IMR-90 (cell line): Measurements from ENCODE around the gene NOX3. TPM values are rescaled to one million over a fixed set of nuclear protein-coding genes. Genes with fewer than 3 reads are reported as not detected.

Experiments
- ATAC-seq: fragments of 200-7000 bp; cut with Tn5 transposase; 2 replicates; pipeline ENCODE4 v1.9.1; 2020; ENCODE audit warnings: low read depth, mild to moderate bottlenecking, moderate library complexity
- BruUV-seq: library from RNA; stranded (reverse); fragments of 400-500 nt; replicated peaks from 2 replicates; lab custom pipeline; 2021; lab: Mats Ljungman, UMichigan
- CTCF ChIA-PET: fragments of 300-600 bp; formaldehyde crosslinking; extraction: SDS; loops from one replicate; lab custom pipeline; 2021; ENCODE audit warnings: antibody characterized with exemption; lab: Yijun Ruan, JAX
- POLR2A ChIA-PET: fragments of 300-600 bp; sonication (Branson Sonifier 250); formaldehyde crosslinking; loops from one replicate; lab custom pipeline; 2022; ENCODE audit warnings: antibody characterized with exemption; ENCODE audit not compliant: unreplicated experiment; lab: Charles Lee
- DNase-seq: peaks from one replicate; pipeline ENCODE4 v3.0.0; 2013
- H2AFZ ChIP-seq: replicated peaks from 2 replicates; pipeline ENCODE3; 2013; ENCODE audit warnings: low read length, mild to moderate bottlenecking; ENCODE audit not compliant: poor library complexity
- H2AK5ac ChIP-seq: 2 replicates; pipeline ENCODE4 v1.6.1; 2013; ENCODE audit warnings: low read depth, low read length, inconsistent platforms
- H2AK9ac ChIP-seq: replicated peaks from 2 replicates; pipeline ENCODE3; 2013; ENCODE audit warnings: mild to moderate bottlenecking, low read depth, low read length, moderate library complexity; ENCODE audit not compliant: poor library complexity
- H2BK120ac ChIP-seq: 2 replicates; pipeline ENCODE4 v1.6.1; 2013; ENCODE audit warnings: low read depth, low read length, inconsistent platforms
- H2BK15ac ChIP-seq: 3 replicates; pipeline ENCODE4 v1.6.1; 2013; ENCODE audit warnings: low read depth, low read length, inconsistent platforms
- H2BK20ac ChIP-seq: 2 replicates; pipeline ENCODE4 v1.6.1; 2013; ENCODE audit warnings: low read depth, mild to moderate bottlenecking, inconsistent platforms, low read length, moderate library complexity
- H2BK5ac ChIP-seq: 2 replicates; pipeline ENCODE4 v1.6.1; 2013; ENCODE audit warnings: mild to moderate bottlenecking, low read depth, low read length, inconsistent platforms; ENCODE audit not compliant: poor library complexity, severe bottlenecking
- H3K14ac ChIP-seq: replicated peaks from 2 replicates; pipeline ENCODE4 v1.6.1; 2013; ENCODE audit warnings: low read depth, low read length, inconsistent platforms
- H3K18ac ChIP-seq: 2 replicates; pipeline ENCODE4 v1.6.1; 2013; ENCODE audit warnings: low read depth, low read length, control low read depth
- H3K23ac ChIP-seq: 2 replicates; pipeline ENCODE4 v1.6.1; 2013; ENCODE audit warnings: low read depth, low read length, inconsistent platforms
- H3K27ac ChIP-seq: 2 replicates; pipeline ENCODE4 v1.5.1; 2013; ENCODE audit warnings: mild to moderate bottlenecking, control low read depth, low read length; ENCODE audit not compliant: insufficient read depth
- H3K27me3 ChIP-seq: 2 replicates; pipeline ENCODE4 v1.6.1; 2013; ENCODE audit warnings: low read length; ENCODE audit not compliant: control insufficient read depth, insufficient read depth
- H3K36me3 ChIP-seq: 2 replicates; pipeline ENCODE4 v1.6.1; 2013; ENCODE audit warnings: low read length, mixed read lengths; ENCODE audit not compliant: control insufficient read depth, insufficient read depth
- H3K4ac ChIP-seq: 2 replicates; pipeline ENCODE4 v1.6.1; 2013; ENCODE audit warnings: low read depth, low read length, inconsistent platforms
- H3K4me1 ChIP-seq: 2 replicates; pipeline ENCODE4 v1.6.1; 2013; ENCODE audit warnings: low read length, mixed read lengths; ENCODE audit not compliant: control insufficient read depth, insufficient read depth
- H3K4me2 ChIP-seq: 2 replicates; pipeline ENCODE4 v1.6.1; 2013; ENCODE audit warnings: low read depth, mild to moderate bottlenecking, control low read depth, low read length, moderate library complexity
- H3K4me3 ChIP-seq: 2 replicates; pipeline ENCODE4 v1.5.1; 2013; ENCODE audit warnings: low read depth, mild to moderate bottlenecking, control low read depth, low read length, moderate library complexity; ENCODE audit not compliant: insufficient read depth
- H3K56ac ChIP-seq: 2 replicates; pipeline ENCODE4 v1.6.1; 2013; ENCODE audit warnings: low read length, inconsistent platforms; ENCODE audit not compliant: insufficient read depth; ENCODE audit errors: extremely low read depth
- H3K79me1 ChIP-seq, 2 experiments: 2 replicates each; pipeline ENCODE4 v1.6.1; 2013; ENCODE audit warnings: low read length in 2 of 2, inconsistent platforms in 1 of 2, low read depth in 1 of 2
- H3K9ac ChIP-seq: 2 replicates; pipeline ENCODE4 v1.6.1; 2013; ENCODE audit warnings: low read depth, low read length, control low read depth
- H3K9me1 ChIP-seq: 2 replicates; pipeline ENCODE4 v1.6.1; 2013; ENCODE audit warnings: low read length, inconsistent platforms; ENCODE audit not compliant: insufficient read depth
- H3K9me3 ChIP-seq: 2 replicates; pipeline ENCODE4 v1.6.1; 2013; ENCODE audit warnings: low read length; ENCODE audit not compliant: control insufficient read depth, insufficient read depth
- H4K20me1 ChIP-seq: 2 replicates; pipeline ENCODE4 v1.6.1; 2013; ENCODE audit warnings: low read length, inconsistent platforms; ENCODE audit not compliant: insufficient read depth
- H4K5ac ChIP-seq: 2 replicates; pipeline ENCODE4 v1.6.1; 2013; ENCODE audit warnings: mild to moderate bottlenecking, low read depth, low read length, control low read depth
- H4K8ac ChIP-seq, 2 experiments: 2 replicates each; pipeline ENCODE4 v1.6.1; 2013; ENCODE audit warnings: low read depth in 2 of 2, low read length in 2 of 2, control low read depth in 1 of 2, inconsistent platforms in 1 of 2
- H4K91ac ChIP-seq: 2 replicates; pipeline ENCODE4 v1.6.1; 2013; ENCODE audit warnings: low read depth, low read length, inconsistent platforms; ENCODE audit not compliant: insufficient read depth
- BHLHE40 ChIP-seq: fragments of 150-350 bp; IDR thresholded peaks from 2 replicates; pipeline ENCODE4 v1.6.1; 2016; ENCODE audit warnings: mild to moderate bottlenecking, low read depth, low read length
- CEBPB ChIP-seq: IDR thresholded peaks from 2 replicates; pipeline ENCODE4 v1.6.1; 2012; ENCODE audit warnings: low read depth, low read length, improper control_type of control experiment
- CHD1 ChIP-seq: IDR thresholded peaks from 2 replicates; pipeline ENCODE4 v1.6.1; 2012; ENCODE audit warnings: low read depth, low read length, improper control_type of control experiment
- FOS ChIP-seq: fragments of 150-350 bp; IDR thresholded peaks from 2 replicates; pipeline ENCODE4 v1.6.1; 2016; ENCODE audit warnings: low read depth, low read length
- MAFK ChIP-seq: IDR thresholded peaks from 2 replicates; pipeline ENCODE4 v1.6.1; 2012; ENCODE audit warnings: low read depth, low read length, improper control_type of control experiment
- MAZ ChIP-seq: IDR thresholded peaks from 2 replicates; pipeline ENCODE4 v1.6.1; 2012; ENCODE audit warnings: low read depth, mild to moderate bottlenecking, low read length, improper control_type of control experiment, moderate library complexity, borderline replicate concordance
- MXI1 ChIP-seq: IDR thresholded peaks from 2 replicates; pipeline ENCODE4 v1.6.1; 2012; ENCODE audit warnings: low read depth, mild to moderate bottlenecking, low read length, moderate library complexity, borderline replicate concordance
- NFE2L2 ChIP-seq: fragments of 150-350 bp; IDR thresholded peaks from 2 replicates; pipeline ENCODE4 v1.6.1; 2016; ENCODE audit warnings: low read depth, mild to moderate bottlenecking, low read length
- POLR2A ChIP-seq: IDR thresholded peaks from 2 replicates; pipeline ENCODE4 v1.6.1; 2012; ENCODE audit warnings: mild to moderate bottlenecking, low read depth, low read length
- RAD21 ChIP-seq: IDR thresholded peaks from 2 replicates; pipeline ENCODE4 v1.6.1; 2012; ENCODE audit warnings: low read length, improper control_type of control experiment
- RCOR1 ChIP-seq: IDR thresholded peaks from 2 replicates; pipeline ENCODE4 v1.6.1; 2012; ENCODE audit warnings: mild to moderate bottlenecking, low read length, improper control_type of control experiment; ENCODE audit not compliant: insufficient replicate concordance
- RFX5 ChIP-seq: IDR thresholded peaks from 2 replicates; pipeline ENCODE4 v1.8.0; 2012; ENCODE audit warnings: low read depth, mild to moderate bottlenecking, low read length, moderate library complexity
- SMC3 ChIP-seq: fragments of 150-350 bp; IDR thresholded peaks from 2 replicates; pipeline ENCODE4 v1.6.1; 2016; ENCODE audit warnings: low read depth, mild to moderate bottlenecking, antibody characterized with exemption, low read length, moderate library complexity
- USF2 ChIP-seq: fragments of 150-350 bp; IDR thresholded peaks from 2 replicates; pipeline ENCODE4 v1.6.1; 2017; ENCODE audit warnings: mild to moderate bottlenecking, antibody characterized with exemption, low read length, low read depth
- WGBS, 2 experiments: methylation state at CpG; one replicate each; pipeline versions ENCODE4 v1.1.5 to v1.1.7; 2013; ENCODE audit warnings: missing lambda C conversion rate in 2 of 2; ENCODE audit not compliant: insufficient read length in 1 of 2; ENCODE audit errors: extremely low coverage in 2 of 2; 5-methylcytosine and 5-hydroxymethylcytosine counted together
- dilution Hi-C: fragments of 300-500 bp; cut with HindIII; formaldehyde crosslinking; loops from one replicate; pipeline ENCODE4 v1.14.3; 2018; ENCODE audit warnings: low sequenced_read_pairs; ENCODE audit not compliant: unreplicated experiment
- in situ Hi-C: fragments of 300-500 bp; cut with MboI; formaldehyde crosslinking; loops from 3 replicates; pipeline ENCODE4 v1.14.3; 2019; ENCODE audit warnings: low sequenced_read_pairs, inconsistent platforms, mixed read lengths
- intact Hi-C: fragments of 100-400 bp; cut with micrococcal nuclease; formaldehyde crosslinking; loops from 2 replicates; pipeline ENCODE4 v1.10.0; 2022
- polyA plus RNA-seq, 3 experiments: library from polyadenylated mRNA; depleted of rRNA; stranded (reverse); fragments of >200 nt; gene quantifications; 2 replicates each; pipeline ENCODE4 v1.2.3, GENCODE V29; 2012; ENCODE audit warnings: low replicate concordance in 1 of 3
- total RNA-seq: library from RNA; depleted of rRNA; stranded (reverse); fragments of >200 nt; gene quantifications from 2 replicates; pipeline ENCODE4 v1.2.3, GENCODE V29; 2012
- TF ChIP-seq, protein P1 (sequence below): fragments of 150-350 bp; IDR thresholded peaks from 2 replicates; pipeline ENCODE4 v1.6.1; 2016; ENCODE audit warnings: low read depth, mild to moderate bottlenecking, low read length, moderate library complexity, borderline replicate concordance
- TF ChIP-seq, protein P2 (sequence below): conservative IDR thresholded peaks from 2 replicates; pipeline ENCODE4 v1.5.1; 2012; ENCODE audit warnings: mild to moderate bottlenecking, low read depth, low read length, improper control_type of control experiment

NOX3 gene
- total and polyA plus RNA-seq, 2 of the 4 experiments (the other 2 are of a cell fraction), result not detected

DNA sequence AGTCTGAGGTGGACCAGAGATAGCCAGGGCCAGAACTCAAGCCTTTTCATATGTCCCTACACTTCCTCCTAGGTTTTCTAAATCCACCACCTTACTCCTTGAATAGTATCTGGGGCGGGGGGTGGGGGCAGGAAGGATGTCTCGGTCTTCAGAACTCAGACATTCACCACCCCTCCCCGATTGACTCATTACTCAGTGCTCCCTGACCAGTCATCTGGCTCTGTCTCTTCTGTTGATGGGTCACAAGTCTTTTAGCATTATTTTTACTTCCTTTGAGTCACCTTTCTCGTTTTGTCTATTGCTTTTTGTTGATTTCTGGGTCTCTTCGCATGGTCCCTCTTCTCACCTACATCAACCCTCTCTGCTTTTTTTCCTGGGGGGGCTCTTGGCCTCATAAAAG lies 23.3 kb downstream of the NOX3 start:
- Histone ChIP-seq H3K14ac (no peak overlapping the region; the same call in 1 of the 2 replicates), H3K36me3 (no peaks in the 10 kb centered on the region), H3K9me3 (no peaks in the 10 kb centered on the region), H4K20me1 (no peaks in the 10 kb centered on the region), H4K8ac (no peak overlapping the region), H3K4me2 (no peak overlapping the region), H3K4me3 (no peak overlapping the region), H3K27ac (no peak overlapping the region), H3K4ac (no peak overlapping the region), H2AK5ac (no peak overlapping the region), H2BK5ac (no peak overlapping the region), H3K9me1 (0 out of 2 replicates have a peak, but pooled peaks cover 4% of the 10 kb centered on the region), H3K18ac (no peak overlapping the region), H3K79me1 (no peaks in the 10 kb centered on the region), H3K27me3 (no peaks in the 10 kb centered on the region), H2BK20ac (no peak overlapping the region), H3K9ac (no peak overlapping the region), H2AFZ (no peak overlapping the region), H3K56ac (no peak overlapping the region), H3K23ac (no peak overlapping the region), H2AK9ac (no peak overlapping the region), H4K5ac (no peak overlapping the region), H2BK120ac (no peak overlapping the region), H3K4me1 (peaks cover under 1% of the 10 kb centered on the region), H2BK15ac (no peak overlapping the region; the same call in 2 of the 3 replicates), H4K91ac (no peak overlapping the region)
- 70% methylated on average over 2 of the region's 5 CpGs; no CpG with 5 or more reads in 1 of the 2 experiments for WGBS, 2 experiments
- intact Hi-C loops, result no loop called here
- no TSS peak for BruUV-seq
- DNase-seq (peak; percentile 30), ATAC-seq (no peak)
- TF ChIP-seq POLR2A, result no peak
- TF ChIP-seq, protein P1, sequence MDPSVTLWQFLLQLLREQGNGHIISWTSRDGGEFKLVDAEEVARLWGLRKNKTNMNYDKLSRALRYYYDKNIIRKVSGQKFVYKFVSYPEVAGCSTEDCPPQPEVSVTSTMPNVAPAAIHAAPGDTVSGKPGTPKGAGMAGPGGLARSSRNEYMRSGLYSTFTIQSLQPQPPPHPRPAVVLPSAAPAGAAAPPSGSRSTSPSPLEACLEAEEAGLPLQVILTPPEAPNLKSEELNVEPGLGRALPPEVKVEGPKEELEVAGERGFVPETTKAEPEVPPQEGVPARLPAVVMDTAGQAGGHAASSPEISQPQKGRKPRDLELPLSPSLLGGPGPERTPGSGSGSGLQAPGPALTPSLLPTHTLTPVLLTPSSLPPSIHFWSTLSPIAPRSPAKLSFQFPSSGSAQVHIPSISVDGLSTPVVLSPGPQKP, result no peak
- TF ChIP-seq RCOR1, result no peak
- TF ChIP-seq CEBPB, result no peak
- TF ChIP-seq, protein P2, sequence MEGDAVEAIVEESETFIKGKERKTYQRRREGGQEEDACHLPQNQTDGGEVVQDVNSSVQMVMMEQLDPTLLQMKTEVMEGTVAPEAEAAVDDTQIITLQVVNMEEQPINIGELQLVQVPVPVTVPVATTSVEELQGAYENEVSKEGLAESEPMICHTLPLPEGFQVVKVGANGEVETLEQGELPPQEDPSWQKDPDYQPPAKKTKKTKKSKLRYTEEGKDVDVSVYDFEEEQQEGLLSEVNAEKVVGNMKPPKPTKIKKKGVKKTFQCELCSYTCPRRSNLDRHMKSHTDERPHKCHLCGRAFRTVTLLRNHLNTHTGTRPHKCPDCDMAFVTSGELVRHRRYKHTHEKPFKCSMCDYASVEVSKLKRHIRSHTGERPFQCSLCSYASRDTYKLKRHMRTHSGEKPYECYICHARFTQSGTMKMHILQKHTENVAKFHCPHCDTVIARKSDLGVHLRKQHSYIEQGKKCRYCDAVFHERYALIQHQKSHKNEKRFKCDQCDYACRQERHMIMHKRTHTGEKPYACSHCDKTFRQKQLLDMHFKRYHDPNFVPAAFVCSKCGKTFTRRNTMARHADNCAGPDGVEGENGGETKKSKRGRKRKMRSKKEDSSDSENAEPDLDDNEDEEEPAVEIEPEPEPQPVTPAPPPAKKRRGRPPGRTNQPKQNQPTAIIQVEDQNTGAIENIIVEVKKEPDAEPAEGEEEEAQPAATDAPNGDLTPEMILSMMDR, result no peak
- TF ChIP-seq USF2, result no peak
- TF ChIP-seq NFE2L2, result no peak
- TF ChIP-seq MXI1, result no peak
- no peak for TF ChIP-seq RAD21
- no peak for TF ChIP-seq FOS
- no peak for TF ChIP-seq CHD1
- TF ChIP-seq MAFK, result no peak
- TF ChIP-seq BHLHE40, result no peak
- TF ChIP-seq SMC3, result no peak
- TF ChIP-seq MAZ, result no peak
- no peak for TF ChIP-seq RFX5
- dilution Hi-C loops, result no loop called here
- in situ Hi-C loops, result no loop called here
- POLR2A ChIA-PET, result no interaction called here
- CTCF ChIA-PET, result no interaction called here
